Endothelial cell (in vitro differentiated cells): ENCODE data around the gene EIF6. TPM values are rescaled to one million over a fixed set of nuclear protein-coding genes. Genes with fewer than 3 reads are reported as not detected.
"Not testable (repeated sequence)": the region's sequence is repeated elsewhere in the genome, so short reads cannot be mapped to it uniquely, and the experiment has no call there.

Experiments
- DNase-seq: peaks from one replicate; pipeline ENCODE4 v3.0.0; 2021; ENCODE audit warnings: low spot score
- H3K27ac Mint-ChIP-seq: one replicate; pipeline ENCODE4 v1.8.0; 2021; ENCODE audit warnings: mixed read lengths, inconsistent platforms; ENCODE audit not compliant: unreplicated experiment
- H3K27me3 Mint-ChIP-seq: one replicate; pipeline ENCODE4 v1.8.0; 2021; ENCODE audit warnings: mild to moderate bottlenecking, moderate library complexity, mixed read lengths, inconsistent platforms; ENCODE audit not compliant: unreplicated experiment
- H3K36me3 Mint-ChIP-seq: one replicate; pipeline ENCODE4 v1.8.0; 2021; ENCODE audit warnings: mild to moderate bottlenecking, low read depth, mixed read lengths, inconsistent platforms; ENCODE audit not compliant: unreplicated experiment
- H3K4me1 Mint-ChIP-seq: one replicate; pipeline ENCODE4 v1.8.0; 2021; ENCODE audit warnings: mild to moderate bottlenecking, mixed read lengths, inconsistent platforms; ENCODE audit not compliant: unreplicated experiment
- H3K4me3 Mint-ChIP-seq: one replicate; pipeline ENCODE4 v1.8.0; 2021; ENCODE audit warnings: mild to moderate bottlenecking, mixed read lengths, inconsistent platforms; ENCODE audit not compliant: unreplicated experiment
- H3K9me3 Mint-ChIP-seq: one replicate; pipeline ENCODE4 v1.8.0; 2021; ENCODE audit warnings: mixed read lengths, inconsistent platforms; ENCODE audit not compliant: unreplicated experiment
- total RNA-seq: library from RNA; stranded (reverse); fragmentation: NEBNext Ultra II Directional; extraction: Animal tissue kit (Norgen Biotek cat#: 25700); gene quantifications from one replicate; pipeline ENCODE4 v1.2.1, GENCODE V29; 2021; ENCODE audit not compliant: unreplicated experiment
- TF ChIP-seq, protein P1 (sequence below): fragments of 200-600 bp; sonication (generic); IDR thresholded peaks from one replicate; pipeline ENCODE4 v1.5.0; 2021; ENCODE audit warnings: antibody characterized with exemption; ENCODE audit not compliant: unreplicated experiment

The EIF6 gene
- total RNA-seq, 1 donor from 2014 or later, result 120 TPM

DNA sequence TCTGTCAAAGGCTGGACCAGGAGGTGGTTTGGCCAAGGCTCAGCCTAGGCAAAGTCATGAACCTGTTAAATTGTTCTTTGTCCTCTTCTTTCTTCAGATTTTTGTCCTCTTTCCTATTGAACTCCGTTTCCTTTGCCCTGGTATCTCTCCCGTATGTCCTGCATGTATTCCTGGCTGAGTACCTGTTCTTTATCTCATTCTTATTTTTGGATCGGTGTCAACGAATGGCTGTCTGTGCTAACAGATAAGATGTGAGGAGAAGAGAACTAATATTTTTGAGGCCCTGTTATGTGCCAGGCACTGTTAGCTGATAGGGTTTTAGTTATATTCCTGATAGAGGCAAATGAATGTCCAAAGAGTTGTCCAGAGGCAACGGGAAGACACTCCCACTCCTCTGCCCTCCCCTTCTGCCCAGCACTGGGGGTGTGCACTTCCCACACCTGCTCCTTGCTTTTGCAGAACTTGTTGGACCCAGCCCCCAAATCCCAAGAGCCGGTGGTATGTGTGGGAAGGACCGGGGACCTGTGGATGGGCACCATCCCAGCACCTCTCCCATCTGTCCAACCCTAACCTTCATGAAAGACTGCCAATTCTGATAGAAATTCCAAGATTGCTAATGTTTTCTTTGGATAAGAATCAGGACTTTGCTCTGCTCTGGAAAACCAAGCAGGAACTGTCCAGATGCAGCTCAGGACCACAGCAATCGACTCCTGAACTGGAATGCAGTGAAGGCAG lies 27.2 kb downstream of the EIF6 start:
- H3K4me1 Mint-ChIP-seq, result peaks cover 6% of the 10 kb centered on the region
- TF ChIP-seq, protein P1, sequence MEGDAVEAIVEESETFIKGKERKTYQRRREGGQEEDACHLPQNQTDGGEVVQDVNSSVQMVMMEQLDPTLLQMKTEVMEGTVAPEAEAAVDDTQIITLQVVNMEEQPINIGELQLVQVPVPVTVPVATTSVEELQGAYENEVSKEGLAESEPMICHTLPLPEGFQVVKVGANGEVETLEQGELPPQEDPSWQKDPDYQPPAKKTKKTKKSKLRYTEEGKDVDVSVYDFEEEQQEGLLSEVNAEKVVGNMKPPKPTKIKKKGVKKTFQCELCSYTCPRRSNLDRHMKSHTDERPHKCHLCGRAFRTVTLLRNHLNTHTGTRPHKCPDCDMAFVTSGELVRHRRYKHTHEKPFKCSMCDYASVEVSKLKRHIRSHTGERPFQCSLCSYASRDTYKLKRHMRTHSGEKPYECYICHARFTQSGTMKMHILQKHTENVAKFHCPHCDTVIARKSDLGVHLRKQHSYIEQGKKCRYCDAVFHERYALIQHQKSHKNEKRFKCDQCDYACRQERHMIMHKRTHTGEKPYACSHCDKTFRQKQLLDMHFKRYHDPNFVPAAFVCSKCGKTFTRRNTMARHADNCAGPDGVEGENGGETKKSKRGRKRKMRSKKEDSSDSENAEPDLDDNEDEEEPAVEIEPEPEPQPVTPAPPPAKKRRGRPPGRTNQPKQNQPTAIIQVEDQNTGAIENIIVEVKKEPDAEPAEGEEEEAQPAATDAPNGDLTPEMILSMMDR, result no peak
- H3K27me3 Mint-ChIP-seq, result no peaks in the 10 kb centered on the region
- H3K36me3 Mint-ChIP-seq, result no peaks in the 10 kb centered on the region
- H3K4me3 Mint-ChIP-seq, result no peak overlapping the region
- no peaks in the 10 kb centered on the region for H3K9me3 Mint-ChIP-seq
- DNase-seq, result no peak
- H3K27ac Mint-ChIP-seq, result no peak overlapping the region

GRCh38 chr20:35254448-35254999 lies 30.0 kb downstream of the EIF6 start:
- Mint-ChIP-seq H3K4me1 (peaks cover 23% of the 10 kb centered on the region), H3K9me3 (no peaks in the 10 kb centered on the region), H3K27me3 (no peaks in the 10 kb centered on the region), H3K4me3 (no peak overlapping the region), H3K36me3 (no peaks in the 10 kb centered on the region), H3K27ac (no peak overlapping the region)
- TF ChIP-seq, protein P1, result no peak
- DNase-seq, result no peak

DNA sequence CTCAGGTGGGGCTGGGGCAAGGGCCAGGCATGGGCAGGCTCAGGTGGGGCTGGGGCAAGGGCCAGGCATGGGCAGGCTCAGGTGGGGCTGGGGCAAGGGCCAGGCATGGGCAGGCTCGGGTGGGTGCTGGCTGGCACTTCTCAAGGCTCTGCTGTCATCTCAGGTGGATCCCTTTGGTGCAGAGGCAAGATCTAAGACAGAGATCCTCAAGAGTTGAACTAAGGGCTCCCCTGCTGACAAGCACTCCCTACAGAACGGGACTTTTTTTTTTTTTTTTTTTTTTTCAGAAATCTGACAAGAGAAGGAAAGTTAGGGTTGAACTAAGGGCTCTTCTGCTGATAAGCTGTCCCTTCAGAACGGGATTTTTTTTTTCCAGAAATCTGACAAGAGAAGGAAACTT lies 31.6 kb downstream of the EIF6 start:
- no peak overlapping the region for H3K4me3 Mint-ChIP-seq
- no peaks in the 10 kb centered on the region for H3K9me3 Mint-ChIP-seq
- H3K4me1 Mint-ChIP-seq, result peaks cover 23% of the 10 kb centered on the region
- no peaks in the 10 kb centered on the region for H3K36me3 Mint-ChIP-seq
- TF ChIP-seq, protein P1, result no peak
- DNase-seq, result no peak
- no peak overlapping the region for H3K27ac Mint-ChIP-seq
- no peaks in the 10 kb centered on the region for H3K27me3 Mint-ChIP-seq

DNA sequence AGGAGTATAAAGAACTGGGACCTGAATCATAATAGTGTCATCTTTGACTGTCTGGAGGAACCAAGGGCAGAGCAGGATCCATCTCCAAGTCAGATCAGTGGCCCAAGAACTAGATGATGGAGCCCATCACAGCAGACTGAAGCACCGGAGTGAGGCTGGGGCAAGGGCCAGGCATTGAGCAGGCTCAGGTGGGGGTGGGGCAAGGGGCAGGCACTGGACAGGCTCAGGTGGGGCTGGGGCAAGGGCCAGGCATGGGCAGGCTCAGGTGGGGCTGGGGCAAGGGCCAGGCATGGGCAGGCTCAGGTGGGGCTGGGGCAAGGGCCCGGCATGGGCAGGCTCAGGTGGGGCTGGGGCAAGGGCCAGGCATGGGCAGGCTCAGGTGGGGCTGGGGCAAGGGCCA lies 32.0 kb downstream of the EIF6 start:
- DNase-seq, H3K27me3 Mint-ChIP-seq, H3K27ac Mint-ChIP-seq, H3K36me3 Mint-ChIP-seq, H3K9me3 Mint-ChIP-seq, H3K4me3 Mint-ChIP-seq: not testable (repeated sequence)
- peaks cover 27% of the 10 kb centered on the region for H3K4me1 Mint-ChIP-seq

- Mint-ChIP-seq H3K36me3 (peaks cover 4% of the 10 kb centered on the region), H3K9me3 (no peaks in the 10 kb centered on the region), H3K27ac (no peak overlapping the region), H3K27me3 (peaks cover 1% of the 10 kb centered on the region), H3K4me3 (no peak overlapping the region), H3K4me1 (peaks cover 26% of the 10 kb centered on the region)
- DNase-seq, result no peak
- TF ChIP-seq, protein P1, result no peak
Observed at GRCh38 chr20:35252037-35252461, 32.5 kb downstream of the EIF6 start.
